Esophagus squamous epithelium (tissue), 5 donors: ENCODE measurements around the gene SNCAIP. TPM values are rescaled to one million over a fixed set of nuclear protein-coding genes. Genes with fewer than 3 reads are reported as not detected.

Experiments
- DNase-seq: peaks from one replicate; lab custom pipeline; 2025; lab: John Stamatoyannopoulos, UW
- H3K27ac ChIP-seq, 4 donors: fragments of 200-600 bp; sonication (generic); one replicate each; pipeline ENCODE4 v1.5.1; 2016 to 2019; ENCODE audit warnings: mild to moderate bottlenecking in 1 of 4
- H3K27me3 ChIP-seq, 4 donors: fragments of 200-600 bp; sonication (generic); 1 replicate in 3 of 4; 2 replicates in 1 of 4; pipeline versions ENCODE4 v1.5.1 to v1.6.0; 2017 to 2021; ENCODE audit warnings: antibody characterized with exemption in 1 of 4
- H3K36me3 ChIP-seq, 3 donors: fragments of 200-600 bp; sonication (generic); one replicate each; pipeline ENCODE4 v1.5.1; 2016 to 2019
- H3K4me1 ChIP-seq, 3 donors: fragments of 200-600 bp; sonication (generic); one replicate each; pipeline ENCODE4 v1.5.1; 2017 to 2019
- H3K4me3 ChIP-seq, 4 donors: fragments of 200-600 bp; sonication (generic); 1 replicate in 3 of 4; 2 replicates in 1 of 4; pipeline ENCODE4 v1.5.1; 2016 to 2019; ENCODE audit warnings: mild to moderate bottlenecking in 2 of 4, moderate library complexity in 1 of 4
- H3K9me3 ChIP-seq, 3 donors: fragments of 200-600 bp; sonication (generic); one replicate each; pipeline ENCODE4 v1.5.1; 2016 to 2019
- CTCF ChIP-seq, 6 experiments: fragments of 450-650 bp in 4 of 6; fragments of 200-600 bp in 2 of 6; sonication (generic) in 2 of 6; IDR thresholded peaks; one replicate each; pipeline ENCODE4 v1.5.1; 2016 to 2019; ENCODE audit warnings: antibody characterized with exemption in 6 of 6, mild to moderate bottlenecking in 4 of 6, moderate library complexity in 4 of 6
- POLR2A ChIP-seq, 4 donors: fragments of 450-650 bp; IDR thresholded peaks; one replicate each; pipeline ENCODE4 v1.6.1; 2017; ENCODE audit warnings: antibody characterized with exemption in 4 of 4, mild to moderate bottlenecking in 4 of 4, moderate library complexity in 3 of 4
- WGBS, 2 donors: methylation state at CpG; one replicate each; pipeline ENCODE4 v1.1.5; 2018; 5-methylcytosine and 5-hydroxymethylcytosine counted together
- intact Hi-C: fragments of 100-400 bp; cut with DNase I; formaldehyde crosslinking; loops from one replicate; pipeline ENCODE4 v1.15.0; 2022
- total RNA-seq, 4 donors: library from RNA; depleted of rRNA; stranded (reverse); fragments of >200 nt; gene quantifications; one replicate each; pipeline ENCODE4 v1.1.0, GENCODE V29; 2016
- donor health status: DM: yes; HTN: yes; CAD: no.

SNCAIP gene
- total RNA-seq, 4 donors from 2014 or later = 0.48 to 3.3 (median 2.3) TPM

- WGBS, 2 donors = 0 to 6% methylated on average over 26 to 27 of the region's 31 CpGs
- H3K4me3 ChIP-seq = peak overlapping the region; percentile 42 to 73 (median 57)
- TF ChIP-seq POLR2A (IDR thresholded peaks at IDR 0.05) (no peak), CTCF (IDR thresholded peaks at IDR 0.05) (no peak)
- H3K9me3 ChIP-seq = no peaks in the 10 kb centered on the region
- H3K36me3 ChIP-seq = no peaks in the 10 kb centered on the region
- H3K27ac ChIP-seq = peak overlapping the region; percentile 31 to 71 (median 50)
- peaks cover 0 to 29% (median 3%) of the 10 kb centered on the region in 3 donors for H3K4me1 ChIP-seq
- intact Hi-C loops = no loop called here
- peaks cover 0 to 53% (median 0%) of the 10 kb centered on the region in 4 donors for H3K27me3 ChIP-seq
- no peak for DNase-seq
These were observed 762 bp downstream of the SNCAIP start for GRCh38 chr5:122312591-122313406.

GRCh38 chr5:122314036-122314435 lies 2.0 kb downstream of the SNCAIP start:
- DNase-seq = no peak
- TF ChIP-seq CTCF (IDR thresholded peaks at IDR 0.05) = no peak
- TF ChIP-seq POLR2A (IDR thresholded peaks at IDR 0.05) = no peak
- H3K36me3 ChIP-seq = no peaks in the 10 kb centered on the region
- peaks cover 0 to 53% (median 0%) of the 10 kb centered on the region in 4 donors for H3K27me3 ChIP-seq
- H3K27ac ChIP-seq = no peak overlapping the region
- H3K4me1 ChIP-seq = peaks cover 0 to 29% (median 3%) of the 10 kb centered on the region in 3 donors
- intact Hi-C loops = no loop called here
- WGBS, 2 donors = 69 to 72% methylated on average over 2 of the region's 2 CpGs
- H3K9me3 ChIP-seq = no peaks in the 10 kb centered on the region
- no peak overlapping the region for H3K4me3 ChIP-seq

GRCh38 chr5:122315521-122315920 lies 3.5 kb downstream of the SNCAIP start:
- Histone ChIP-seq H3K4me1 (peaks cover 0 to 29% (median 3%) of the 10 kb centered on the region in 3 donors), H3K4me3 (no peak overlapping the region), H3K27ac (no peak overlapping the region), H3K36me3 (no peaks in the 10 kb centered on the region), H3K9me3 (no peaks in the 10 kb centered on the region), H3K27me3 (peaks cover 0 to 52% (median 0%) of the 10 kb centered on the region in 4 donors)
- 63 to 73% methylated on average over 1 of the region's 1 CpG for WGBS, 2 donors
- intact Hi-C loops = no loop called here
- DNase-seq = no peak
- TF ChIP-seq CTCF (IDR thresholded peaks at IDR 0.05) (no peak), POLR2A (IDR thresholded peaks at IDR 0.05) (no peak)

GRCh38 chr5:122316656-122317055 lies 4.6 kb downstream of the SNCAIP start:
- Histone ChIP-seq H3K36me3 (no peaks in the 10 kb centered on the region), H3K27me3 (peaks cover 0 to 40% (median 0%) of the 10 kb centered on the region in 4 donors), H3K4me3 (no peak overlapping the region), H3K9me3 (no peaks in the 10 kb centered on the region), H3K4me1 (peaks cover 0 to 22% (median 3%) of the 10 kb centered on the region in 3 donors), H3K27ac (no peak overlapping the region)
- TF ChIP-seq POLR2A (IDR thresholded peaks at IDR 0.05) (no peak), CTCF (IDR thresholded peaks at IDR 0.05) (no peak)
- intact Hi-C loops = no loop called here
- WGBS, 2 donors = 75 to 87% methylated on average over 8 of the region's 8 CpGs
- DNase-seq = no peak

- H3K27ac ChIP-seq = no peak overlapping the region
- 95 to 100% methylated on average over 2 of the region's 2 CpGs for WGBS, 2 donors
- intact Hi-C loops = no loop called here
- H3K36me3 ChIP-seq = no peaks in the 10 kb centered on the region
- no peak for DNase-seq
- no peaks in the 10 kb centered on the region for H3K9me3 ChIP-seq
- peaks cover 0 to 11% (median 0%) of the 10 kb centered on the region in 4 donors for H3K27me3 ChIP-seq
- no peak overlapping the region for H3K4me3 ChIP-seq
- peaks cover 0 to 3% (median 0%) of the 10 kb centered on the region in 3 donors for H3K4me1 ChIP-seq
- TF ChIP-seq CTCF (IDR thresholded peaks at IDR 0.05) (no peak), POLR2A (IDR thresholded peaks at IDR 0.05) (no peak)
These were observed 7.9 kb downstream of the SNCAIP start for GRCh38 chr5:122319897-122320296.
